ENCODE data around the gene MTA2. TPM values are rescaled to one million over a fixed set of nuclear protein-coding genes. Genes with fewer than 3 reads are reported as not detected.

Gene MTA2
- total RNA-seq, 1 experiment from 2014 or later = 135 TPM

GRCh38 chr11:62605467-62605866, 3.8 kb upstream of the MTA2 start:
- Histone ChIP-seq H3K4me3 (ENCODE audit: low read depth, low read length) (no peak overlapping the region), H3K27me3 (replicated peaks; ENCODE audit: control insufficient read depth, insufficient read depth, low read length) (no peaks in the 10 kb centered on the region), H3K4me1 (peaks cover 21% of the 10 kb centered on the region), H3K9me3 (no peaks in the 10 kb centered on the region), H3K36me3 (ENCODE audit: control insufficient read depth, insufficient read depth, low read length) (0 out of 2 replicates have a peak, but pooled peaks cover 3% of the 10 kb centered on the region)
- peaks cover 51% of the 10 kb centered on the region for H3K4me1 Mint-ChIP-seq (ENCODE audit: low read depth, unreplicated experiment)
- H3K9me3 Mint-ChIP-seq (ENCODE audit: unreplicated experiment) = no peaks in the 10 kb centered on the region
- peaks cover 56% of the 10 kb centered on the region for H3K36me3 Mint-ChIP-seq (ENCODE audit: insufficient read depth, unreplicated experiment)
- BruUV-seq (replicated peaks) = no TSS peak
- TF ChIP-seq CTCF (IDR thresholded peaks at IDR 0.05; ENCODE audit: insufficient read depth in 1 of 2, low read depth in 1 of 2, low read length in 1 of 2, severe bottlenecking in 1 of 2, unreplicated experiment in 1 of 2) = no peak
- peak overlapping the region; percentile 56 for H3K27ac Mint-ChIP-seq (ENCODE audit: unreplicated experiment)
- H3K4me3 Mint-ChIP-seq (ENCODE audit: unreplicated experiment) = no peak overlapping the region
- intact Hi-C loops (cut with micrococcal nuclease; ENCODE audit: unreplicated experiment) = no loop called here
- CTCF ChIA-PET = no interaction called here
- POLR2A ChIA-PET = no interaction called here
- no peak for DNase-seq
- no peaks in the 10 kb centered on the region for H3K27me3 Mint-ChIP-seq (ENCODE audit: insufficient read depth, unreplicated experiment)

- Histone ChIP-seq H3K9me3 (no peaks in the 10 kb centered on the region), H3K36me3 (ENCODE audit: control insufficient read depth, insufficient read depth, low read length) (0 out of 2 replicates have a peak, but pooled peaks cover 1% of the 10 kb centered on the region), H3K4me1 (peaks cover 26% of the 10 kb centered on the region), H3K27me3 (replicated peaks; ENCODE audit: control insufficient read depth, insufficient read depth, low read length) (no peaks in the 10 kb centered on the region), H3K4me3 (ENCODE audit: low read depth, low read length) (no peak overlapping the region)
- BruUV-seq (replicated peaks) = no TSS peak
- H3K4me1 Mint-ChIP-seq (ENCODE audit: low read depth, unreplicated experiment) = peaks cover 51% of the 10 kb centered on the region
- DNase-seq = no peak
- H3K27ac Mint-ChIP-seq (ENCODE audit: unreplicated experiment) = no peak overlapping the region
- H3K4me3 Mint-ChIP-seq (ENCODE audit: unreplicated experiment) = no peak overlapping the region
- no peaks in the 10 kb centered on the region for H3K27me3 Mint-ChIP-seq (ENCODE audit: insufficient read depth, unreplicated experiment)
- POLR2A ChIA-PET = interaction anchor here (0.6 kb wide), 2 partner anchors 68 to 124 kb away, joined by 5 to 6 read pairs; no protein-coding TSS in a partner anchor
- TF ChIP-seq CTCF (IDR thresholded peaks at IDR 0.05; ENCODE audit: insufficient read depth in 1 of 2, low read depth in 1 of 2, low read length in 1 of 2, severe bottlenecking in 1 of 2, unreplicated experiment in 1 of 2) = no peak
- CTCF ChIA-PET = interaction anchor here (0.8 to 0.9 kb wide), 2 partner anchors 7 to 13 kb away, joined by 3 to 4 read pairs; partner anchors contain the start of gene TUT1
- intact Hi-C loops (cut with micrococcal nuclease; ENCODE audit: unreplicated experiment) = no loop called here
- peaks cover 57% of the 10 kb centered on the region for H3K36me3 Mint-ChIP-seq (ENCODE audit: insufficient read depth, unreplicated experiment)
- no peaks in the 10 kb centered on the region for H3K9me3 Mint-ChIP-seq (ENCODE audit: unreplicated experiment)
Observed at GRCh38 chr11:62604460-62605120, 2.9 kb upstream of the MTA2 start.

GRCh38 chr11:62603776-62604299, 2.2 kb upstream of the MTA2 start:
- Mint-ChIP-seq H3K27me3 (ENCODE audit: insufficient read depth, unreplicated experiment) (no peaks in the 10 kb centered on the region), H3K9me3 (ENCODE audit: unreplicated experiment) (no peaks in the 10 kb centered on the region), H3K36me3 (ENCODE audit: insufficient read depth, unreplicated experiment) (peaks cover 64% of the 10 kb centered on the region), H3K4me1 (ENCODE audit: low read depth, unreplicated experiment) (peaks cover 54% of the 10 kb centered on the region), H3K4me3 (ENCODE audit: unreplicated experiment) (peak overlapping the region; percentile 88), H3K27ac (ENCODE audit: unreplicated experiment) (peak overlapping the region; percentile 89)
- no peaks in the 10 kb centered on the region for H3K9me3 ChIP-seq
- no TSS peak for BruUV-seq (replicated peaks)
- no peak for DNase-seq
- ChIA-PET POLR2A (interaction anchor here (0.6 to 1.6 kb wide), 4 partner anchors 12 to 123 kb away, joined by 5 to 10 read pairs (median 6); partner anchors contain the start of genes C11orf98, CSKMT and TUT1), CTCF (interaction anchor here (0.8 to 0.9 kb wide), 2 partner anchors 8 to 12 kb away, joined by 3 to 4 read pairs; partner anchors contain the start of gene TUT1)
- 0 out of 2 replicates have a peak, but pooled peaks cover 1% of the 10 kb centered on the region for H3K36me3 ChIP-seq (ENCODE audit: control insufficient read depth, insufficient read depth, low read length)
- H3K4me3 ChIP-seq (ENCODE audit: low read depth, low read length) = no peak overlapping the region
- H3K27me3 ChIP-seq (replicated peaks; ENCODE audit: control insufficient read depth, insufficient read depth, low read length) = no peaks in the 10 kb centered on the region
- intact Hi-C loops (cut with micrococcal nuclease; ENCODE audit: unreplicated experiment) = loop anchor here (2.0 kb wide), 1 partner anchor 43 kb away; no protein-coding TSS in a partner anchor
- TF ChIP-seq CTCF (IDR thresholded peaks at IDR 0.05; ENCODE audit: insufficient read depth in 1 of 2, low read depth in 1 of 2, low read length in 1 of 2, severe bottlenecking in 1 of 2, unreplicated experiment in 1 of 2) = no peak
- peaks cover 34% of the 10 kb centered on the region for H3K4me1 ChIP-seq

Data from Caco-2 (cell line).